ENCODE data around the gene SNAP25.

SNAP25 gene

GRCh38 chr20:10216146-10216791 is 2.4 kb upstream of the SNAP25 start:
- DNase-seq (ENCODE audit: low read depth), result no peak

- no peak for DNase-seq (ENCODE audit: low read depth)
These were observed 764 bp upstream of the SNAP25 start for GRCh38 chr20:10217721-10218410.

- DNase-seq (ENCODE audit: low read depth), result peak; percentile 9
These were observed 792 bp downstream of the SNAP25 start for GRCh38 chr20:10219452-10219791.

GRCh38 chr20:10219993-10220750 is 1.5 kb downstream of the SNAP25 start:
- no peak for DNase-seq (ENCODE audit: low read depth)

- no peak for DNase-seq (ENCODE audit: low read depth)
These were observed 2.4 kb downstream of the SNAP25 start for GRCh38 chr20:10221021-10221420.

- peak; percentile 43 for DNase-seq (ENCODE audit: low read depth)
These were observed 6.9 kb downstream of the SNAP25 start for GRCh38 chr20:10225439-10226060.

GRCh38 chr20:10228330-10228729 is 9.7 kb downstream of the SNAP25 start:
- no peak for DNase-seq (ENCODE audit: low read depth)

GRCh38 chr20:10231290-10231689 is 12.7 kb downstream of the SNAP25 start:
- no peak for DNase-seq (ENCODE audit: low read depth)

- DNase-seq (ENCODE audit: low read depth), result no peak
These were observed 18.2 kb downstream of the SNAP25 start for GRCh38 chr20:10236540-10237533.

GRCh38 chr20:10239954-10240353 is 21.3 kb downstream of the SNAP25 start:
- no peak for DNase-seq (ENCODE audit: low read depth)

GRCh38 chr20:10240655-10241054 is 22.0 kb downstream of the SNAP25 start:
- no peak for DNase-seq (ENCODE audit: low read depth)

- DNase-seq (ENCODE audit: low read depth), result no peak
These were observed 23.5 kb downstream of the SNAP25 start for GRCh38 chr20:10242166-10242565.

- DNase-seq (ENCODE audit: low read depth), result no peak
These were observed 28.8 kb downstream of the SNAP25 start for GRCh38 chr20:10247440-10247839.

- no peak for DNase-seq (ENCODE audit: low read depth)
These were observed 30.6 kb downstream of the SNAP25 start for GRCh38 chr20:10249048-10249770.

GRCh38 chr20:10249822-10250221 is 31.2 kb downstream of the SNAP25 start:
- no peak for DNase-seq (ENCODE audit: low read depth)

- DNase-seq (ENCODE audit: low read depth), result no peak
These were observed 32.3 kb downstream of the SNAP25 start for GRCh38 chr20:10250902-10251301.

- no peak for DNase-seq (ENCODE audit: low read depth)
These were observed 35.1 kb downstream of the SNAP25 start for GRCh38 chr20:10253780-10254179.

GRCh38 chr20:10255846-10256245 is 37.2 kb downstream of the SNAP25 start:
- DNase-seq (ENCODE audit: low read depth), result no peak

- DNase-seq (ENCODE audit: low read depth), result no peak
These were observed 40.5 kb downstream of the SNAP25 start for GRCh38 chr20:10259166-10259565.

GRCh38 chr20:10260316-10260715 is 41.7 kb downstream of the SNAP25 start:
- no peak for DNase-seq (ENCODE audit: low read depth)

- DNase-seq (ENCODE audit: low read depth), result no peak
These were observed 43.1 kb downstream of the SNAP25 start for GRCh38 chr20:10261702-10262101.
